Mesenteric fat pad (tissue), 1 donor: ENCODE results near the gene CCDC187. TPM values are rescaled to one million over a fixed set of nuclear protein-coding genes. Genes with fewer than 3 reads are reported as not detected.

ENCODE experiments used
- DNase-seq: peaks from one replicate; pipeline ENCODE4 v3.0.0-alpha.2; 2020; ENCODE audit warnings: low spot score
- total RNA-seq: library from RNA; stranded (reverse); fragmentation: NEBNext Ultra II Directional; extraction: Animal tissue kit (Norgen Biotek cat#: 25700); gene quantifications from one replicate; pipeline ENCODE4 v1.2.1, GENCODE V29; 2021
- donor health status: DM: yes; HTN: yes; CAD: no.

Gene CCDC187
- total RNA-seq, 1 donor from 2014 or later = not detected

DNA sequence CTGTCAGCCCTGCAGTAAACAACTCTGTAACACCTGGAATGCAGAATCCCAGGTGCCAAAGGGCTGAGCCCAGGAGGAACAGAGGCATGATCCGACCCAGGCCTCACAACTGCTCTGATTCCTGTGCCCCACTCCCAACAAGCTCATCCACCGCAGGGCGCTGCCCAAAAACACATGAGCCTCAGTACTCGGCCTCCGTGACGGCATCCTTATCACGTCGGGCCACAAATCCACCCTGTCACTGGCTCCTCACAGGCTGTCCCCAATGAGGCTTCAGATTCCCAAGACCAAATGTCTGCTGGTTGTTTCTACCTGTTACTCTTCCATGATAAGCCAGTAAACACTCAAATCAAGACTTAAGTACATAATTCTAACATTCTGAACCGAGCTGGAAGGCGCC, 73.5 kb downstream of the CCDC187 start:
- DNase-seq = no peak

DNA sequence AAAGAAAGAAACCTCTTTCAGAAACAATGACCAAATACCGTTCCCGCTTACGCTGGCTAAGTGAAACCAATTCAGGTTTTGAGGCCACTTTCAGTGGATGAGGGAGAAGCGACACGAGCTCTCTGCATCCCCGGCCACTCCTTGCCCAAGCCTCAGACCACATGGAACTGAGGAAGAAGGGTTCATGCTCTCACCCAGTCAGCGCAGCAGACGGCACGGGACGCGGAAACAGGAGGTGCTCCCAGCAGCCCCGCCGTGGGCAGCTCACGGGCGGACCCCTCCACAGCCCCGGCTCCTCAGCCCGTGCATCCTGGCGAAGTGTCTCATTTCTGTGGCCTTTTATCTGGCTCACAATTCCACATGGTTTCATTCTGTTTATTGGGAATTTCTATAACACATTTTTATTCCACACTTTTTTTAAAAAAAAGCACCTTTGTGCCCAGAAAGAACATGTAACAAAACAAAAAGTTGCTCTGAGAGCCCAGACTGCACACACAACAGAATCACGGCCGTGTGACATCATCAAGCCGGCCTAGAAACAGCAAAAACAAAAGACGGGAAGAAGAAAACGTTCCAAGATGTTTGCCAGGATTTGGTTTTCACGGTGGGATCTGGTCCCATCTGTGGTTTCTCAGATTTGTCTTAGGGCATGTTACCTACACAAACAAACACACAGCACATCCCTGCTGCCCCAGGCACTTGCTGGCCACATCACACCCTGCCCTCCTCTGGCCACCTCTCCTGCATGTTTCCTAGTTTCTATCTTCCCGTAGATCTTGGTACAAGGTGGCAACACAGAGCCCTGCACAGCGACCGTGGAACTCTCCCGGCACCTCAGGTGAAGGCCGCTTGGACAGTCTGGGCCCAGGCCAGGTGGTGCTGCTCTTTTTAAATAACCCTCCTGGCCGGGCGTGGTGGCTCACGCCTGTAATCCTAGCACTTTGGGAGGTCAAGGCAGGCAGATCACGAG, 74.5 kb downstream of the CCDC187 start:
- DNase-seq = no peak

DNA sequence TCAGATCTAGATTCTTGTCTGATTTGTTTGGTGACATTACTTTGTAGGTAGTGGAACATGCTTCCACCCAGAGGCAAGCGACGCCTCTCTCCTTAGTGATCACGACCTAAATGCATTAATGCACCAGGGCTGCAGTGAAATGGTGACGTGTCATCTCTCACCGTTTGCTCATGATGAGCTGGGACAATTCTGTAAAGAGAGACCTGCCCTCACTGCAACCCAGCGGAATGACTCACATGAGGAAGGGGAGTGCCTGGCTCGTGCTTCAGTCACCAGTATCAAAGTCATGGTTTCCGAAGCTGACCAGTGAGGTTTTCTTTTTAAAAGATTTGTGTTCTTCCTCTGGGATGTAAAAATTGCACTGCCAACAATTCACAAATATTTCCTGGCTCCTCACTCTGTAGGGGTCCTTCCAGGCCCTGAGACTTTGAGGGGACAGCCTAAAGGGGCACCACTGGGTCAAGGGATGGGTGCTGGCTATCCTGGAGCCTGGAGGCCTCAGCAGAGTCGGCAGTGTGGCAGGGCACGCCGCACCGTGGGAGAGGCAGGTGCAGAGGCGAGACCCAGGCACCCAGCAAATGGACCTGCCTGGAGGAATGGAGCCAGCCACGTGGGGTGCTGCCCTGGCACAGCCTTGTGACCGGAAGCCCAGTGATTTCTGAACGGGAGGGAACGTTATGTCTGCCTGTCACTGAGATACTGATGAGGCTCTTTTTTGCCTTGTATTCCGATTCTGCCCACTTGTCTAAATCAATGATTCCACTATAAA, 75.6 kb downstream of the CCDC187 start:
- DNase-seq = no peak

DNA sequence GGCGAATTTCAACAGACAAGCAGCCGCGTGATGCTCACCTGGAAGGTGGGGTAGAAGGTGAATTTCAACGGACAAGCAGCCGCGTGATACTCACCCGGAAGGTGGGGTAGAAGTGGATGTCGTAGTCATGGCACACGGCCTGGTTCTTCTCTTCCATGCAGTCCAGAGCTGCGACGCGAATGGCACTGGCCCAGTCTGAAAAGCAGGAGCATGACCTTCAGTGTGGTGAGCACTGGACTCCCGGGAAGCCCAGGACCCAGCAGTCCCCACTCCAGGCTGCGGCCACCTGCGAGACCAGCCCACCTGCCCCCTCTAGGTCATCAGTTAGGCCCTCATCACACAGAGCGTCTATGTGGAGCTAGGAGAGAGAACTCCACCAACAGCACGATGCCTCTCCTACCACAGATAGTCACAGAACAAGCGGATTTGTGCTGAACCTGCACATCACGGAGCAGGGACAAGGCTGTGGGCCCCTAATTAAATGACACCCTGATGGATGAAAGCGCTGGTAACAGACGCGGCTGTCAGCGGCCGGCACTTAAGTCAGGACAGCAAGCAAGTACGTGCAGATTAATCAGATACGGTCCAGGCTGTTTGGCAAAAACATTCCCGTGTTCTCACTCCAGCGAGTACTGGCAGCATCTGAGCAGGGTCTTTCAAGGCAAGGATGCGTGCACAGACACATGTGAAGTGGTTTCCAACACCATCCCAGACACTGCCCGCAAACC, 77.0 kb downstream of the CCDC187 start:
- DNase-seq = no peak

DNA sequence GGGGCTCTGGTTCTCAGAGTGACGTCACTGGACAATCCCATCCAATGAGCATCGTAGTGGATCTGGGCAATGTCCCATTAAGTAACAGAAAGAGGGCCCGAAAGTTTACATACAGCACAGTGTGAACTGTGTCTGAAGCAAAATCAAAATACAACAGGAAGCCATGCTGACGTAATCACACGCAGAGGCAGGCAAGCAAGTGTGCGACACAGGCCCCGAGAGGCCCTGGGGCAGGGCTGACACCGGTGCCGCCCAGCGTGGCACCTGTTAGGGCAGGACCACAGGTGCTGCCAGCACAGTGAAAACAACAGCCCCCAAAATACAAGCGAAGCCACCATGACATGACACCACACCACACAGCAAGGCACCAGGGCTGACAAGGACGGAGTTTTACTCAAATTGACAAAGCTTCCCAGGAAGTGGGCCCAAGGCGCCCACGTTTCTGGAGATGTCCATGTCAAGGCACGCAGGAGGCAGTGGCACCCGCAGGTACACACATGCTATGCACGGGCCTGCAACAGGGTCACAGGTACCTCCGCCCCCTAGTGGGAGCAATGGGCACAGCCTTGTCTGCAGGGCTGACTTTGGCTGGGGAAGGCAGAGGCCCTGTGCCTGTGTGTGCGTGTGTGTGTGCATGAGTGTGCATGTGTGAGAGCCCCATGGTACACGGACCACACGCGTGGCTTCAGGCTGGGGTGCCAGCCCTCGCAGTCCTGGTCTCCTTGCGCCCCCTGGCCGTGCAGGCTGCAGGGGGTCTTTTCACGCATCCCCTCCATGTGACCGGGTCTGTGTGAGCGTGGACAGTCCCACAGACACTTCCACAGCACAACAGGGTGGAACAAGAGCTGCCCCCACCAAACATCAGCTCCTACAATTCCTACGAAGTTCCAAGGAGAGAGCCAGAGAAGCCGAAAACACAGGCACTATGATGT, 77.9 kb downstream of the CCDC187 start:
- DNase-seq = no peak

DNA sequence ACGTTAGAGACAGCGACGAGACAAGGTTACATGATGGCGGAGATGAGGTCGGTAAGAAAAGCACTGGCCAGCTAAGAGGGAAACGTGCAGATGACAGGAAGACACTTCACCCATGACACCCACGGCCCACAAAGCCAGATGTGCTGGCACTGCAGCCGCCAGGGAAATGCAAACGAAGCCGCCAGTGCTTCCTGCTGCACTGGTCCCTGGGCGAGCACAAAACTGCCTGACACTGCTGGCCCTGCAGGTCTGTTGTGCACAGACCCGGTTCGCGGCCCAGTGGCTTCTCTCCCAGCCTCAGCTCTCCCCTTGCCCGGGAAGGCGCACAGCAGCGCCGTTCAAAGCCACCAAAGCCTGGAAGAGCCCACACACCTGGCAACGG, 78.5 kb downstream of the CCDC187 start:
- no peak for DNase-seq

DNA sequence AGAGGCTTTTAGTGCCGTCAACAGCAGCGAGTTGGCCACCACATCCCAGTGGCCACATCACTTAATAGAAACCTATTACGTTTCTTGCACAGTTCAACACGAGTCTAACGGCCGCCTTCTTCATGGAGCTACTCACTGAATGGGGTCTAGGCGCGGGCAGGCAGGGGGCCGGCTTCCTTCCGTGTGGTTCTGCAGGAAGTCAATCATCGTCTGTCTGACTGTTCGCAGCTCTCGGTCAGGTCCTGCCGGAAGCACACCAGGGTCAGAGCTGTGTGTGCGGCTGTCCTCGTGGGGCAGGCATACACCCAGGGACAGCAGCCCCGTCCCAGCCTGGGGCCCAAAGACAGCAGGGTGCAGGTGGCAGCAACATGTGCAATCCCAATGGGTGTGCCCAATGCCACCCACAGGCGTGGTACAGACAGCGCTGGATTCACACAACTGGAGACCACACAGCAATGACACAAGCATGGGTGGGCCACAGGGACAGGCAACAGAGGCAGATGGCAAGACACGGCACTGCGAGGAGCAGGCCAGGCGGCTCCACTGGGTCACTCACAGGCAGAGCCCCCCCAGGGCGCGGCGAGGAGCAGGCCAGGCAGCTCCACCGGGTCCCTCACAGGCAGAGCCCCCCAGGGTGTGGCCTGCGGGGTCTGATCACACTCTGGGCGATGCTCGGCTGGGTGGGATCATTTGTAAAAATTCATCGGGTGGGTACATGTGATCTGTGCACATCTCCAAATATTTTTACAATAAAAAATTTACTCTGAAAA, 79.8 kb downstream of the CCDC187 start:
- no peak for DNase-seq

DNA sequence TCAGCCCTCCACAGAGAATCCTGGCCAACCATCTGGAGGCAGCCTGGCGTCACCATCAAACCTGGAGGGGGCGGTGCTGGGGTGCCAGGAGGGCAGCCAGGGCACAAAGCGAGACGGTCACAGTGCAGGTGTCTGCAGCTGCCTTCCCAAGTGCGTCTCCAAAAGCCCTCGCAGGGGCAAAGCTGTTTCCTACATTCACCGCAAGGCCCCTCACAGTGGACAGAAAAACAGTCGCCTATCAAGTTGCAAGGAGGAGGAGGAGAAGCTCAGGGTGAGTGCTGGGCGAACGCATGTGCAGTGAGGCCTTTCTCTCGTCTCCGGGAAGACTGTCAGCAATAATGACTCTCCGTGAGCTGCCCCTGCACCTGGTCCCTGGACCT, 81.0 kb downstream of the CCDC187 start:
- DNase-seq = no peak

DNA sequence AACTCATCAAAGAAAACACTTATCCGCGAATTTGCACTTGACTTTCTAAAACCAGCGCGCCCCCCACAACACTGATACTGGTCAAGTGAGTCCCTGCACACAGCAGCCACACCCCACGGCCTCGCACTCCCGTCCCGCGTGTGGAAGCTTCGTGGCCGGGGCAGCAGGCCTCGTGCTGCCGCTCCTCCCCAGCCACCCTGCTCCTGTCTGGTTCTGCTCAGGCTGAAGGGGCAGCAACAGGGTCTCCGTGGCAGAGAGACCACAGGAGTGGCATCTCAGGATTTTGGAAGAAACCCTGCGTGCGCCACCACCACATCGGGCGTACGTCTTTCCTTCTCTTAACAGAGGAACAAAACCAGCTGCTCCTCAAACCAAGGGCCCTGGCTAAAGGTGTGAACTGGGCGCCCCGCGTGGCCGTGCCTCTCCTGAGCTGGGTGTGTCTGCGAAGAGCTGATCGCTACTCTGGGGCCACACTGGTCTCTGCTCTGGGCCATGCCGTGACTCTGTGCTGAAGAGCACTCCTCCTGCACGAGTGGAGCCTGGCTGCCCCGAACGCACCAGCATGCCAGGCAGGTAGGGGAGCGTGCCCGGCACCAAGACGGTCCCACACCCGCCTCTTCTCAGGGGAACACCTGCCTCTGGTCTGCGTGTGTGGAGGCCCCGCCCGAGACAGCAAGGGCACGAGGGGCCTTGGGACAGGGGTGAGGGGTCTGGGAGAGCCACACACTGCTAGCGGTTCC, 81.6 kb downstream of the CCDC187 start:
- no peak for DNase-seq

DNA sequence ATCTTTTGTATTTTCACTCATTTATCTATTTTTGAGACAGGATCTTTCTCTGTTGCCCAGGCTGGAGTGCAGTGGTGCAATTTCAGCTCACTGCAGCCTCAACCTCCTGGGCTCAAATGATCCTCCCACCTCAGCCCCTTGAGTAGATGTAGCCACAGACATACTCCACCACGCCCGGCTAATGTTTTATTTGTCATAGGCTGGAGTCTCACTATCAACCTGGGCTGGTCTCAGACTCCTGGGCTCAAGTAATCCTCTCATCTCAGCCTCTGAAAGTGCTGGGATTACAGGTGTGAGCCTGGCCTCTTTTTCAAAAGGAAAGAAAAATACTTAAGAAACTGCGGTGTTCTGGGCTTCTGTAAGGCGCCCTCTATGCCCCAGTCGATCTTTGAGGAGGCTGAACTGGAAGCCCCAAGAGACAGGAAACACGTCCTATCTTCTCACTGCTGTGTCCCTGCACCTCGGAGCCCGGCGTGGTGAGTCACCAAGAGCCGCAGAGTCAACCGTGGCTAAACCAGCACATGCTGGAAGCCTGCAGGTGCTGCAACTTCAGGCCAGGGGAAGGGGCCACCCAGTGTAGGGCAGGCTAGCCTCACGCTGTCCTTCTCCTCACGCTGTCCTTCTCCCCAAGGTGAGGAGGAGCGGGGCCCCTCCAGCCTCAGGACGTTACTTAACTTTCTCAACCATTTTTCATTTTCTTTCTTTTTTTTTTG, 83.7 kb downstream of the CCDC187 start:
- no peak for DNase-seq

DNA sequence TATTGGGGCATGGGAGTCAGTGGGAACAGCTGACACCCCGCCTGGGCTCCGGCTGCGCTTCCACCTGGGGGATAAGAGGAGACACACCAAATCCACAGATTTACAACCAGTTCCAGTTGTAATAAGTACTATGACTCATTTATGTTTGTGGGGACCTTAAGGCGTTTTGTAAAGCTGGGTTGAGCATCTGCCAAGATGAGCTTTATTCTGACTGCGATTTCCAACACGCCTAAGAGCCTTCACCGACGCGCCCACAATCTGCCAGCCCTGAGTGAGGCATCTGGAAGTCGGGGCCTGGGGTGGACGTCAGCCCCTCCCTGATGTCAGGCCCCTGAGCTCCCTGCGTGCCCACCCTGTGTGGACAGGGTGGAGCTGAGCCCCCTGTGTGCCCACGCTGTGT, 84.6 kb downstream of the CCDC187 start:
- no peak for DNase-seq

DNA sequence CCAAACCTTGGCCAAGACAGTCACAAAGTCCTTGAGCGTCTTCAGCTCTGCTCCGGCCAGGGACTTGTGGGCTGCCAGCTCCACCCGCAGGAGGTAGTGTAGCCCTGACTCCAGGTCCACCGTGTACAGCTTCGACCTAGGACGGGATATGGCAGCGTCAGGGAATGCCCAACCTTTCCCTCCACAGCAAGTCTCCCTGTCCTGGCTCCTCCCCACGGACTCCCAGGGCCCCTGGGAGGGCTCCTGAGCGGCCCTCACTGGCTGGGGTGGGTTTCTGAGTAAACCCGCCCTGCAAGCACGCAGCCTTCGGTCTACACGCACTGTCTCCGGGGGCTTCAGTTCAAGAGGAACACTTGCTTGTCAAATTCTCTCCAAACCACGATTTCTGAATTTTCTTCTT, 85.2 kb downstream of the CCDC187 start:
- no peak for DNase-seq

DNA sequence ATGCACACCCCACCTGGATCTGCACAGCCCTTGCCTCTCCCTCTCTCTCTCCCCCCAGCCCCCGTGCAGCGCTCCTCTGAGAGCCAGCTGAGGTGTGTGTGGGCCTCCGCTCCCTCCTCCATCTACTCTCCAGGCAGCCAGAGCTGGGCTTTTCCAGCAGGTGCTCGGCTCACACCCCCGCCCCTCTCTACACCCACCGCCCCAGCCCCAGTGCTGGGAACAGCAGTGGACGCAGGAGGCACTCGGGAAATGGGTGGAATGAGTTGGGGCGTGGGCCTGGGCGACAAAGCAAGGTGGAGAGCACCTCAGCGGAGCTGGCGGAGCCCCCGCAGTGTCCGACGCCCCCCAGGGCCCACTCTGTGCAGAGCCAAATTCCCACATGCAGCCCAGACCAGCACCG, 85.6 kb downstream of the CCDC187 start:
- DNase-seq = no peak

DNA sequence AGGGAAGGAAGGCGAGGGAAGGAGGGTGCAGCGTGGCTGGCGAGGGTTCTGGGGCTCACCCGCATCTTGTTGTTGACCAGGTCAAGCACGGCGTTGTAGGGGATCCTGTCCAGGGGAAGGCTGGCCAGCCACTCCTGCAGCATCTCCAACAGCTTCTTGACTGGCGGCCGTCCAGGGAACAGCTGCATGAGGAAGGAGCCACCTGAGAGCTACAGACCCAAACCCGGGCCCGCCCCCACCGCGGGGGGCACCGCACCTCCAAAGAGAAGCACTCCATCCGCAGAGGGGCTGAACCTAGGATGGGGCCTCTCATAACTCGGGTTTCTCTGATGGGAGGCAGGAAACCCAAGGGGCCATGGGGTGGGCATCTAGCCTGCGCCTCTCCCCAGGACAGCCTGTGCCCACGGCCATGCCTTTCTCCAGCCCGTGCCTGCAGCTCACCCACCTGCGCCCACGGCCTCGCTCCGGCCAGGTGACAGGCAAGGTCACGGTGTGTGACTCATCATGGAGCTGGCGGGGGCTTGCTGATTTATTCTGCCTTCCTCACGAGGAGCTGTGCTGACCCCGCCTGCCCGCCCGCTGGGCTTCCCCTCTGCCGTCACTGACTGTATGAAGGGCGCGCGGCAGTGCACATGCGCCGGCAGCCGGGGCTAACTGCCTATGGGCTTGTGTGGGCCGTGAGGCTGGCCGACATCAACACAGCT, 87.2 kb downstream of the CCDC187 start:
- no peak for DNase-seq

DNA sequence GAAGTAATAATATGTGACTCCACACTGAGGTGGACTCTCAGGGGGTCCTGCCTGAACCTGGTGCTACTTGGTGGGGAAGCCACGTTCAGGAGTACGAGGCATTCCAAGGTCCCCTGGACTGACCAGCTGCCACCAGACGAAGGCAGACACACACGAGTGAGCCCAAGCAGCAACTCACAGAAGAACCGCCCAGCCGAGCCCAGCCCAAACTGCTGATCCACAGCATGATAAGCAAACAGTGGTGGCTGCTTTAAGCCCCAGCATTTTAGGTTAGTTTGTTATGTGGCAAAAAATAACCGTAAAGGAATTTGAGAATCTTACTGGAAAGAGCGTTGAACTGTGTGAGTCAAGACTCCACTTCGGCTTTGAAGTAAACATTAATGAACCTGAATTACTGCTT, 90.2 kb downstream of the CCDC187 start:
- DNase-seq = no peak

DNA sequence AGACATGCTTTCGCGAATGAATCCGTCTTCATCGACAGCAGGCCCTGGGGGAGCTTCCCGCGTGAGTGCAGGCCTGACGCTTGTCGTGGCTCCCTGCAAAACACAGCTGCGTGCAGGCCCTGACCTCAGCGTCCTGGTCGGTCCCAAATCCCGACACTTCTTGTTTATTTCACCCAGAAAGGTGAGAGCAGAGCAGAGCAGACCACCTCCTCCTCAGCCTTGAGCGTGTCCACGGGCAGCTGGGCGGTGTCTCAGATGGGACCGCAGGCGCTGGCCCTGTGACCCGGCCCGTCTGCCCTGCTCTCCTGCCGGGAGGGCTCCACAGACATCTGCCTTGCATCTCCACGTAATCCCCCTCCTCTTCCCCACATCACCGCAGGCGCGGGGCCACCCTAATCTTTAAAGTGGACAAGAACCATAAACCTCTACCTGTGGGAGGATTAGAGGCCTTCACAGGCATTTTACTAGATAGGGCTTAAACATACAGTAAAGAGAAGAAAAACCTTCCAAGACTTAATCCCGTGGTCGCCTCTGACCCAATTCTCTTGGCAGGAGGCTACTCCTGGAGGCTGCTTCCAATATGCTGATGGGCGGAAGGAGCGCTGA, 91.4 kb downstream of the CCDC187 start:
- DNase-seq = no peak
